ENCODE measurements around the gene DAPK1.

DNA sequence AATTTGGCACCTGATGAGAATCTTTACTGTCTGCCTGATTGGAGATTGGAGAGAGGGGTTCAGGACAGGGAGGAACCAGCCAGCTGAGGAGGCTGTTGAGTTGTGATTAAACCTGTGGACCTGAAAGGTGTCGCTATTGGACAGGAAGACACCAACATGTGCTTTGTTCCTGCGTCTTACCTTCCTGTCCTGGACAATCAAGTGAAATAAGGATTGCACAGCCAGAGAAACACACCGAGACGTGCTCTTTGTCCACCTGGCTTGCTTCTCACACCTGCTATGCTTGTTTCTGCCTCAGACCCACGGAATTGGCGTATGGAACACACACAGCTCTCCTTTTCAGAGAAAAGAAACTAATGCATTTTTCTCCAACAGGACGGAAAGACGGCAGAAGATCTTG is 170.6 kb downstream of the DAPK1 start:
- TF ChIP-seq CTCF (IDR thresholded peaks at IDR 0.05; ENCODE audit: insufficient read depth, low read depth, low read length) = no peak
- no peak for TF ChIP-seq EZH2 (IDR thresholded peaks at IDR 0.05; ENCODE audit: insufficient read depth, low read length)
